Superior temporal gyrus (tissue), 1 donor: ENCODE data around the gene TERC.
"Not testable (repeated sequence)": the region's sequence is repeated elsewhere in the genome, so short reads cannot be mapped to it uniquely, and the experiment has no call there.

ENCODE experiments used
- DNase-seq: peaks from one replicate; pipeline ENCODE4 v3.0.0-alpha.2; 2016; ENCODE audit errors: extremely low spot score

The TERC gene

DNA sequence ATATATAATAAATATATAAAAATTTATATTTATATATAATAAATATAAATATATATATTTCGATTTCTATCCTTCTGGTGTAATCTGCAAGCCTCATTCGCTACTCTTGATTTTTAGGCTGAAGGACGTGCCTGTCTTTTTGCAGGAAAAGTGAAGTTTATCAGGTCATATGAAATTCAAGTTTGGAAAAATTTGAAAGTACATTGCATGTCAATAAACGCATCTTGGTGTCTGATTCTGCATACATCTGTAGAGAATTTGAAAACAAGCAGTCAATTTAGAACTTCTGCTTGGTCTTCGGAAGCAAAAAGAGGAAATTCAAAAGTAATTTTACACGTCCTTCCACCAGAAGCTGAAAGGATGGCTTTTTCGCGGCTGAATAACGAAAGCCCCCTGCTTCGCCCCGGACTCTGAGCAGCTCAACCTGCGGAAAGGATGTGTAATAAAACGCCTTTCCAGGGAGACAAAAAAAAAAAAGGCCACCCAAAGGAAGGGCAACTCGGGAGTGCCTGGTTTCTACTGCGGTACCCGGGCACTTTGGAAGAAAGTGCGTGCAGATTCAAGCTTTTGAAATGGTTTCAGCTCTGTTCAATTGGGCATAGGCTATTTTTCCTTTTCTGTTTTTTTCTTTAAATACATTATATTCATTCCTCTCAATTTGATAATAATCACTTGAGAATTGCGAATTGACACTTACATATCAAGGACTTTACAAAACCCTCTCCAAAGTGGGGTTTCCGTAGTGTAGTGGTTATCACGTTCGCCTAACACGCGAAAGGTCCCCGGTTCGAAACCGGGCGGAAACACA lies 6.8 kb upstream of the TERC start:
- DNase-seq, result peak; percentile 97

DNA sequence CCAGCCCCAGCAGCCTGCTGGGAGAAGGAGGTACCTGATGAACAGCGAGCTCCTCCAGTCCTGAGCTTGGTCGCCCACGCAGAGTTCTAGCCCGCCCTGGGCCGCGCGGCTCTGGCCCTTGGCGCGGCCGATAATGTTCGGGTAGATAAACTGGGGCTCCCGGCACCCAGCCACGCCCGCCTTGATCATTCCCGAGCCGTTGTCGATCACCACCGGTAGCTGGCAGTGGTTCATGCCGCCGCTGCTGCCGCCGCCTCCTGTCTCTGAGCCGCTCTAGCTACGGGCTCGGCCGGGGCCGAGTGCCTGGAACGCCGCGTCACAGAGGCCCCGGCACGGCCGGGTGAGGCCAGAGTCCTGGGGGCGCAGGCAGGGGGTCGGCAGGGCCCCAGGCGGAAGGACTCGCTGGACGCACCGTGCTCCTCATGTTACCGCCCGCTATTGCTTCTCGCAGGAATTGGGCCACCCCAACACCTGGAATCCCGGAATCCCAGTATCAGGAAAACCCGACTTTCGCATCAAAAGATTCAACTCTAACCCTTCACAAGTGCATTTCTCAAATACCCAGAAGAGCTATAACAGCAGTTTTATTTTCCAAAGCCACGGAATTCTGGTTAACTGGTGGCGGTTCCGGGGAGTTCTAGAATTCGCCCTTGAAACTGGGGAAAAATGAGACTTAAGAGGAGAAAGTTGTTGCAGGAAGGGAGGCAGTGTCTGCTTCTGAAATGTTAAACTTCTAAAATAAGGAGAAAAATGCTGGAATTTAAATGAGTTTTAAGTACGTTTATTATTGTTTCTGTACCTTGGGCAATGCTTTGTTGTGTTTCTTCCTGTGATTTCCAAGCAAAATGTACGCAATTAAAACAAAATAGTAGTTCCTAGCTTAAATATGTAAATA lies 4.7 kb upstream of the TERC start, which contains the start of gene ACTRT3:
ACTRT3 (minus strand) TSS at position 275 of the 895 bp plus-strand sequence; CDS start at position 234, 41 bp downstream.
- DNase-seq, result peak; percentile 79

DNA sequence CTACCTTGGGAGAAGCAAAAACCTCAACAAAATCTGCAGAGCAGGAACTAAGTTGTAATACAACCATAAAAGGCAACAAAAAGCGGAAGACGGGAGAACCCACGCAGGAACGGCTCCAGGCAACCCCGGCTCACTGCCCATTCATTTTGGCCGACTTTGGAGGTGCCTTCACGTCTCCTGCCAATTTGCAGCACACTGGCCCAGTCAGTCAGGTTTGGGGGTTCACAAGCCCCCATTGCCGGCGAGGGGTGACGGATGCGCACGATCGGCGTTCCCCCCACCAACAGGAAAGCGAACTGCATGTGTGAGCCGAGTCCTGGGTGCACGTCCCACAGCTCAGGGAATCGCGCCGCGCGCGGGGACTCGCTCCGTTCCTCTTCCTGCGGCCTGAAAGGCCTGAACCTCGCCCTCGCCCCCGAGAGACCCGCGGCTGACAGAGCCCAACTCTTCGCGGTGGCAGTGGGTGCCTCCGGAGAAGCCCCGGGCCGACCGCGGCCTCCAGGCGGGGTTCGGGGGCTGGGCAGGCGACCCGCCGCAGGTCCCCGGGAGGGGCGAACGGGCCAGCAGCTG lies 463 bp downstream of the TERC start:
- DNase-seq, result peak; percentile 61

DNA sequence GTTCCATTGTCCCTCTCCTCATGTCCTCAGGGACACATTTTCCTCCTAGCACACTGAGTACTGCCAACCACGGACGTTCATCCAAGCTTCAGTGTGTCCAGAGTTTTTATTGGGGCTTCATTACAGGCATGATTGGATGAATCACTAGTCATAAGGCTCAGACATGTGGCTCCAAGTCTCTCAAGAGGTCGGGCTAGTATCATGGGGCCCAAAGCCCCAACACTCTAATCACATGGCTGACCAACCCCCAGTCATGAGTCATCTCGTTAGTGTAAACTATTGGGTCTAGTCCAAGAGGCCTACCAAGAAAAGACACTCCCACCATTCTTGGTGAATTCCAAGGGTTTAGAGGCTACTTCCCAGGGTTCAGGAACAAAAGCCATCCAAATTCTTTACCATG lies 4.4 kb downstream of the TERC start:
- no peak for DNase-seq

DNA sequence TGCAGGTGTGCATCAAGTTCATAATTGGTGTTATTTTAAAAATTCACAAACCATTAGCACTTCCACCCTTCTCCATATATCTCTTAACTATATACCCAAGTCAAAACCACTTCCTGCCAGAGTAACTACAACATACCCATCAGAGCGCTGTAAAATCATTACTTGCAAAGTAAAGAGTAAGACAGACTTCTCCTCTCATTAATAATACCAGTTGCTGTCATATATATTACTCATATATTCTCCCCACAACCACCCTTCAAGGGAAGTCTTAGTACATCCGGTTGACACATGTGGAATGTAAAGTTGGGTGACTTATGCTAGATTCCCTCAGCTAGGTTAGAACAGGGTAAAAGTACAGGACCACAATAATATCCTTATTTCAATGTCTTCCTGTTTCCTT lies 5.6 kb downstream of the TERC start:
- no peak for DNase-seq

DNA sequence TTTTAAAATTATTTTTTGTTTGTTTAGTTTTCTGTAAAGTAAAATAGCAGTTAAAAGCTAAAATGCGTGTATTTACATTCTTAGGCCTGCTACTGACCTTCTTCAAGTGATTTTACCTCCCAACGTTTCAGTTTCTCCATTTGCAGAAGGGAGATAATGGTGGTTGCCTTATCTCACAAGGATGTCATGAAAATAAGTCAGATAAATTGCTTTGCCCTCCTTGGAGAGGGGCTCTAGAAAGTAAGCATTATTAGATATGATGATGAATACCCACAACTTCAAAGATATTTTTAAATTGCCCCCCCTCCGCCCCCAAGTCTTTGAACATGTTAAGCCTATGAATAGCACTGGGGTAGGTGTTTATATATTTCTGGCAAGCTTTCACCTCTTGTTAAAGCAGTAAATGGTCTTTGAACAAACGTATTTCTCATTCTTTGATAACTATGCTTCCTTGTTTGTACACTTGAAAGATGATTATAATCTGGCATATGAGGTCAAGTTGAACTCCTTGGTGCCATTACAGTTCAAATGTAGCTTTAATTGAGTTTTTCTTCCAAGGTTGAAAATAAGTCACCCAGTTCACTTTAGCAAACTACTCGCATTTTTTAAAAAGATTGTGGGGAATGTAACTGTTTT lies 6.4 kb downstream of the TERC start:
- no peak for DNase-seq

DNA sequence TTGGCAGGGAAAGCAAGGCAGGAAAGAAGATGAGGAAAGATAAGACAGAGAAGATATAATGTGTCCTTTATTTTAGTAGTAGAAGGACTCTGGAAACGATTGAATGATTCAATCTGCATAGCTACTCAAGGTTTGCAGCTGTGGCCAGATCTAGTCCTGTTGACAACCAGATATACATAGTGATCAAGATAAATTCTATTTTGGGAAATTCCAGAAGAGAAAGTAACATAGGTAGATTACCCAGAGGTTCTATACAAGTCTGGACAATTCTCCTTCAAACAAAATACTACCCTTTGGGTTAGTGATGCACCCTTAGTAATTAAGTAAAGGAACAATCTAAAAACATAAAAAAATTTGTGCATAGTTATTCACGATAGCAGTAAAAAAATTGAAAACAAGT lies 9.4 kb downstream of the TERC start:
- no peak for DNase-seq

DNA sequence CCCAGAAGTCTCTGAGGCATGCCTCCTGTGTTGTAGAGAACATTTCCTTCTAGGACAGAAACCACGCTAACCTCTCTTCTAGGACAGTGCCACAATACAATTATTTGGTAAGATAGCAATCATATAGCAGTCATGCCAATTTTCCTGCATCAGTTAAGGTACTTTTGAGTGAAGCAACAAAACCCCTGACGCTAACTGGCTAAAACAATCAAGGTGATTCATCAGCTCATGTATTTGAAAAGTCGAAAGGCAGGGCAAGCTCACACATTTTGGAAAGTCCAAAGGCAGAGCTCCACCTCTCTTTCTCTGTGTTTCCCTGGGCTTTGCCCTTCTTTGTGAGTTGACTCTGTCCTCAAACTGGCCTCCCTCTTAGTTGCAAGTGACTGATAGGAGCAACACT lies 10.1 kb downstream of the TERC start:
- no peak for DNase-seq

DNA sequence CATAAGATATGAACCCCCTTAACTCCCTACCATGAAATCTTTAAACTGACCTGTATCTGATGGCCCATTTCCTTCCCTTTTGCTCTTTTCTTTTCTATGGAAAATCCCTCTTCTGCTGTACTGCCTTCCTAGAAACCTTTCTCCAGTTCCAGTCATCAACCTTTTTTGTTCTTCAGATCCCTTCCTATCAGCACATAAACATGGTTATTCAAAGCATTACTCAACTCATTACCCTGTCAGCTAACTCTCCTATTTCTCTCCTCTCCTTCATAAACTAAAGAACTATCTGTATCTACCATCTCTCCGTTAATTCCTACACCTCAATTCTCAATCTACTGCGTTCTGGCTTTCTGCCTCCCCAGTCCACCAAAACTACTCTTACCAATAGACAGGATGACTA lies 13.0 kb downstream of the TERC start:
- DNase-seq, result no peak

DNA sequence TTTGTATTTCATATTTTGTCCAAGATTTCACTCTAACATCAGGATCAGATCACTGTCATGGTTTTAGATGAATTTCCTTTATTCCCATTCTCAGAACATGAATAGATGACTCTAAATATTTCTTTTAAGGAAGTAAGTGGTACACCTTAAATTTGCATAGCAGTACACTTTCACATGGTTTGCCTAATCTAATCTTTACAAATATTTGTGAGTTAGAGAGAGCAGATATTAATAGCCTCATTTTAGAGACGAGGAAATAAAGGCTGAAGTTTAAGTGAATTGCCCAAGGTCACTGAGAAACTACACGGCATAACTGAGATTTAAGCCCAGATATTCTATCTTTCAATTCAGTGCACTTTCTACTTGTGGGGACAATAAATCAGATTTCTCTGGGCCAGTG lies 14.2 kb downstream of the TERC start:
- DNase-seq, result no peak

DNA sequence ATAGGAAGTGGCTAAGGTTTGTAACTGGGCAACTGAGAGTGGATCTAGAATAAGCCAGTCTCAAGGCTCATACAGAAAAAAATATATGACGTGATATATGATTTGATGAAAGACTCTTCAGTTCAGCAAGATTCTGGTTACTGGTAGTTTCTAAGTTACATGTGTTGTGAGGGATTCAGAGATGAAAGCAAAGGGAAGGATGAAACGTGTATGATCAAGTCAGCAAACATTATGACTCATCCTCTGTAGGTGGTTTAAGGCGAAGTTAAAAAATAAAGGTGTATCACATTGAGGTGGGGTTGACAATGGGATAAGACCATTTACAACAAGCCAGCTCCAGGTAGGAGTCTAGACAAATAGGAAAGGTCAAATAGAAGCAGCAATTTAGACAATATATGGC lies 16.2 kb downstream of the TERC start:
- DNase-seq, result no peak

DNA sequence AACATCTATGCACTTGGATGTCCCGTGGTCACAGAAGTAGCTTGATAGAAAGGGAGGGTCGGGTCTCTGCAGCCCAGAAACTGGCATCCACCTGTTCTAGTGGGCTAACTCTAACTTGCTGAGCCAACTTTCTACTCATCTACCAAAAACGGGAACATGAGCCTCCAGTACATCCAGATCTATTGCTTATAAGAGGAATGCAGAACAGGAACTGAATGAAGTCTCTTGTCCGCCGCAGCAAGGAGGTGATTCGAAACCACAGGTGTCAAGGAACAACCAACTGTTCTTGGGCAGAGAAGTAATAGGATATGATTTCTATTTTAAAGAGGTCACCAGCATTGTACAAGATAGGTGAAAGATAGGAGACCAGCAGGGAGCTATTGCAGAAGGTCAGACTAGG lies 17.9 kb downstream of the TERC start:
- no peak for DNase-seq

DNA sequence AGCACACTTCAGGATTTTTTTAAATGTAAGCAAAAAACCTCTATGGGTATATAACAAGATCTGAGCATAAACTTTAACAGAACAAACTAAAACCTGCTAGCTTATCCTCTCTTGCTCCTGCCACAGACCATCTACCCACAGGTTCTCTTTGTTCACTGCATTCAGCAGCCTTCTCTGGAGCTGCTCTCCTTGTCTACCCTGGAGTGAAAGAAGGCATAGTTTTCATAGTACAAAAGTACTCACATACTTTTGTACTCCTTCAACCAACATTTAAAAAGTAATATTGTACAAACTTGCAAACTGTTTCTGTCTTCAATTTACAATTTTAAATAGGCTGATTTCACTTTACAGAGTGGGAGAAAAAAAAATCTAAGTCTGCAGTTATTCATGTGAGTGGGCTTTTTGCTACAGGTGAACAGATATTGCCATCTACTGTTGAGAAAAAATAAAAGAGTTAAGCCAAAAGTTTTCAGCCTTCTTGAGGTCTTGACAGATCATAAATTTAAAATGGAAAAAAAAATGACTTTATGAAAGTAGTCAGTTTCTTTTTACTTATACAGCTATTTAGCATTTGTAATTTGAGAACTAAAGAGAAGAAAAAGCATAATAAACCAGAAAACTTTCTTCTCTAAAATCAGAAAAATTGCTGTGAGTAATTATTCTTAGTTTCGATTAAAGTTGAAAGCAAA lies 20.4 kb downstream of the TERC start:
- peak; percentile 27 for DNase-seq

DNA sequence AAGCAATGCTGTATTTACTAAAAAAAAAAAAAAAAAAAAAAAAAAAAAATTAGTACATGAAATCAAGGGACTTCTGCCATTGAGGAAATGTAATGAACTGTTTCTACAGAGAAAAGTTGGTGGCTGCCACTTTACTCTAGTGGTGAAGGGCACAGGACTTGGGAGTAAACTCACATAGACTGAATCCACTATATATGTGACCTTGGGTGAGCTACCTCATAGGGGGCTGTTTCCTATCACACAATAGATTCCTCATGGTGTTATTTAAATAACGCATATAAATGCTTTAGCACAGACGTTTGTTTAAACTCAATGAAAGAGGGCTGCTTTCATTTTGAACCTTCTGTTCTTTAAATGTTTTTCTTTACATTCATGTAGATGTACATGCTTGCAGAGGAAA lies 25.8 kb downstream of the TERC start:
- no peak for DNase-seq

DNA sequence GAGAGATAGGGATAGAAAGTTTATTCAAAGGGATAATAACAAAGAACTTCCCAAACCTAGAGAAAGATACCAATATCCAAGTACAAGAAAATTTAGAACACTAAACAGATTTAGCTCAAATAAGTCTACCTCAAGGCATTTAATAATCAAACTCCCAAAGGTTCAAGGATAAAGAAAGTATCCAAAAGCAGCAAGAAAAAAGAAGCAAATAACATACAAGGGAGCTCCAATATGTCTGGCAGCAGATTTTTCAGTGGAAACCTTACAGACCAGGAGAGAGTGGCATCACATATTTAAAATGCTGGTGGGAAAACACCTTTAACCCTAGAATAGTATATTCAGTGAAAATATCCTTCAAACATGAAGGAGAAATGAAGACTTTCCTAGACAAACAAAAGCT lies 33.0 kb downstream of the TERC start:
- DNase-seq, result not testable (repeated sequence)

DNA sequence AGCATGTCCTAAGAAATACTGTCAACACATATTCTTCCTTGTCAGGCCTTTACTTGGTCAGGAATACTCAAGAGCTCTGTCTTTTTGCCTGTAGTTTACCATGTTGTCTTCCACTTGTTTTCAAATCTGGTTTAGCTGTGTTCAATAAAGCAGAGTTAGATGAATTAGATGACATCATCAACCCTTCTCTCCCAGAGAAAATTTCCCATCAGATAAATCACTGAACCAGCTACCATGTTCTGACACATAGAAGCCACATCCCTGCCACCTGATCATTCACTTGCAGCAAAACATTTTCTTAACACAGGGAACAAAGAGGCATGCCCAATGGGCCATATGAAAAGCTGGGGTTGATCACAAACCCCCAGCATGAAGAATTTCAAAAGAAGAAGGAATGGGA lies 42.1 kb downstream of the TERC start:
- DNase-seq, result no peak

DNA sequence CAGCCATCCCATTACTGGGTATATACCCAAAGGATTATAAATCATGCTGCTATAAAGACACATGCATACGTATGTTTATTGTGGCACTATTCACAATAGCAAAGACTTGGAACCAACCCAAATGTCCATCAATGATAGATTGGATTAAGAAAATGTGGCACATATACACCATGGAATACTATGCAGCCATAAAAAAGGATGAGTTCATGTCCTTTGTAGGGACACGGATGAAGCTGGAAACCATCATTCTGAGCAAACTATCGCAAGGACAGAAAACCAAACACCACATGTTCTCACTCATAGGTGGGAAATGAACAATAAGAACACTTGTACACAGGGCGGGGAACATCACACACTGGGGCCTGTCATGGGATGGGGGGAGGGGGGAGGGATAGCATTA lies 46.4 kb downstream of the TERC start:
- not testable (repeated sequence) for DNase-seq
